Natural killer cell (primary cell): ENCODE results near the gene STXBP6. TPM values are rescaled to one million over a fixed set of nuclear protein-coding genes. Genes with fewer than 3 reads are reported as not detected.

Experiments
- ATAC-seq, 3 donors: fragments of 150-1000 bp in 2 of 3; fragments of 200-7000 bp in 1 of 3; cut with Tn5 transposase; 1 replicate in 1 of 3; 2 replicates in 2 of 3; pipeline ENCODE4 v1.10.0; 2021; ENCODE audit warnings: mild to moderate bottlenecking in 2 of 3, moderate library complexity in 2 of 3
- DNase-seq, 2 donors: peaks; one replicate each; pipeline versions ENCODE4 v3.0.0 to v3.0.0-alpha.2; 2013 to 2021; ENCODE audit warnings: mixed read lengths in 1 of 2
- H3K27ac ChIP-seq: one replicate; pipeline ENCODE4 v1.5.1; 2013; ENCODE audit warnings: mild to moderate bottlenecking, low read length
- H3K27me3 ChIP-seq: one replicate; pipeline ENCODE4 v1.6.1; 2013; ENCODE audit warnings: low read length; ENCODE audit not compliant: control insufficient read depth, insufficient read depth
- H3K36me3 ChIP-seq: one replicate; pipeline ENCODE4 v1.6.1; 2013; ENCODE audit warnings: low read length; ENCODE audit not compliant: control insufficient read depth, insufficient read depth
- H3K4me1 ChIP-seq: one replicate; pipeline ENCODE4 v1.6.1; 2013; ENCODE audit warnings: low read length; ENCODE audit not compliant: control insufficient read depth, insufficient read depth
- H3K4me3 ChIP-seq: one replicate; pipeline ENCODE4 v1.5.1; 2013; ENCODE audit warnings: low read length
- H3K9me3 ChIP-seq: one replicate; pipeline ENCODE4 v1.6.1; 2013; ENCODE audit warnings: low read length; ENCODE audit not compliant: control insufficient read depth, insufficient read depth
- H3K27ac Mint-ChIP-seq, 2 donors: one replicate each; pipeline ENCODE4 v1.8.0; 2022; ENCODE audit warnings: mild to moderate bottlenecking in 2 of 2, mixed read lengths in 2 of 2, moderate library complexity in 1 of 2
- H3K27me3 Mint-ChIP-seq, 2 donors: one replicate each; pipeline ENCODE4 v1.8.0; 2022; ENCODE audit warnings: low read depth in 2 of 2, mixed read lengths in 2 of 2
- H3K36me3 Mint-ChIP-seq: one replicate; pipeline ENCODE4 v1.8.0; 2022; ENCODE audit warnings: mixed read lengths
- H3K4me1 Mint-ChIP-seq, 2 donors: one replicate each; pipeline ENCODE4 v1.8.0; 2022; ENCODE audit warnings: mixed read lengths in 2 of 2
- H3K4me3 Mint-ChIP-seq: one replicate; pipeline ENCODE4 v1.8.0; 2022; ENCODE audit warnings: mild to moderate bottlenecking, moderate library complexity, mixed read lengths
- H3K9me3 Mint-ChIP-seq, 2 donors: one replicate each; pipeline ENCODE4 v1.8.0; 2022; ENCODE audit warnings: mixed read lengths in 2 of 2
- WGBS: methylation state at CpG from one replicate; pipeline ENCODE4 v1.1.7; 2013; ENCODE audit warnings: missing lambda C conversion rate; ENCODE audit not compliant: insufficient coverage; 5-methylcytosine and 5-hydroxymethylcytosine counted together
- intact Hi-C: fragments of 100-400 bp; cut with micrococcal nuclease; formaldehyde crosslinking; loops from one replicate; pipeline ENCODE4 v1.14.2; 2022
- total RNA-seq, 4 donors: library from RNA; stranded (reverse); fragments of 120-200 nt in 1 of 4; gene quantifications; one replicate each; pipeline versions ENCODE4 v1.2.3 to v1.2.4, GENCODE V29; 2013 to 2022
- TF ChIP-seq, protein P1 (sequence below): fragments of 200-600 bp; IDR thresholded peaks from one replicate; pipeline ENCODE4 v1.8.0; 2022; ENCODE audit warnings: antibody characterized with exemption

The STXBP6 gene
- total RNA-seq, 3 donors from 2014 or later (not counting 1 experiment from before 2014, with no cell fraction given): 0.20 TPM; not detected in 2

DNA sequence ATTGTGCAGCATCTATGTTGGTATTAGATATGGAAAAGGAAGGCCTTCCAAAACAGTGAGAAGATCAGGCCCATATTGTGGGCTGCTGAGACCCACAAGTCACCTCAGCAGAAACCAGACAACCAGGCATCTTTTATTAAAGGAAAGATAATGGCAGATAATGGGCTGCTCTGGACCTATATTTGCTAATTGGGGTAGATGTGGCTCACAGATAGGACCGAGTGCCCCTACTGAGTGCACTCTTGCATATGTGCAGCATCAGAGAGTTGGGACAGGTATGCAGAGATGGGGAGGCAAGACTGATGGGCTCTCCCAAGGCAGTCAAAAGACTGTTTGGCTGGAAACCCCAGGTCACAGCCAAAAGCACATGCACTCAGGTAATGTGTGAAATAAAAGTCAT, 266.2 kb downstream of the STXBP6 start:
- DNase-seq (no peak), ATAC-seq (no peak)
- intact Hi-C loops: no loop called here
- no peaks in the 10 kb centered on the region for H3K9me3 ChIP-seq
- H3K4me3 ChIP-seq: no peak overlapping the region
- Mint-ChIP-seq H3K4me1 (no peaks in the 10 kb centered on the region), H3K27ac (no peak overlapping the region), H3K9me3 (no peaks in the 10 kb centered on the region), H3K27me3 (peaks cover 0 to 7% of the 10 kb centered on the region in 2 donors), H3K4me3 (no peak overlapping the region), H3K36me3 (no peaks in the 10 kb centered on the region)
- H3K27me3 ChIP-seq: no peaks in the 10 kb centered on the region
- no peaks in the 10 kb centered on the region for H3K4me1 ChIP-seq
- WGBS: 81% methylated on average over 1 of the region's 1 CpG
- H3K36me3 ChIP-seq: no peaks in the 10 kb centered on the region
- TF ChIP-seq, protein P1, sequence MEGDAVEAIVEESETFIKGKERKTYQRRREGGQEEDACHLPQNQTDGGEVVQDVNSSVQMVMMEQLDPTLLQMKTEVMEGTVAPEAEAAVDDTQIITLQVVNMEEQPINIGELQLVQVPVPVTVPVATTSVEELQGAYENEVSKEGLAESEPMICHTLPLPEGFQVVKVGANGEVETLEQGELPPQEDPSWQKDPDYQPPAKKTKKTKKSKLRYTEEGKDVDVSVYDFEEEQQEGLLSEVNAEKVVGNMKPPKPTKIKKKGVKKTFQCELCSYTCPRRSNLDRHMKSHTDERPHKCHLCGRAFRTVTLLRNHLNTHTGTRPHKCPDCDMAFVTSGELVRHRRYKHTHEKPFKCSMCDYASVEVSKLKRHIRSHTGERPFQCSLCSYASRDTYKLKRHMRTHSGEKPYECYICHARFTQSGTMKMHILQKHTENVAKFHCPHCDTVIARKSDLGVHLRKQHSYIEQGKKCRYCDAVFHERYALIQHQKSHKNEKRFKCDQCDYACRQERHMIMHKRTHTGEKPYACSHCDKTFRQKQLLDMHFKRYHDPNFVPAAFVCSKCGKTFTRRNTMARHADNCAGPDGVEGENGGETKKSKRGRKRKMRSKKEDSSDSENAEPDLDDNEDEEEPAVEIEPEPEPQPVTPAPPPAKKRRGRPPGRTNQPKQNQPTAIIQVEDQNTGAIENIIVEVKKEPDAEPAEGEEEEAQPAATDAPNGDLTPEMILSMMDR: no peak
- H3K27ac ChIP-seq: no peak overlapping the region

DNA sequence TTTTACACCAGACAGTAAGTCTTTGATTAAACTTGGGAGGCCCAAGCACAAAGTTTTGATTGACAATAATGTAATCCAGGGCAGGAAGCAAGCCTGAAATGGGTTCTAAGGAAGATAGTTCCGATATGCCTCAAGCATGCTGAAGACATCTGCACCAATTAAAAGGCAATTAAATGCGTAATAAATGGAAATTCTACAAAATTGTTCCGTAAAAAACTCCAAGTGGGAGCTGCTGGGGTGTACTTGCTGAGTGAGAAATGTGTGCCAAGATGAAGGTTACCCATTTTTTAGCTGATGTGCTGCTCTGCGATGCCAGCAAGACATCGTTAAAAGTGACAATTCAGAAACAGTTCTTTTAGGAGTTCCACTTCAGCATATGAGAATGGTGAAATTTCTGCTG, 269.7 kb downstream of the STXBP6 start:
- H3K4me1 ChIP-seq: no peaks in the 10 kb centered on the region
- Mint-ChIP-seq H3K36me3 (no peaks in the 10 kb centered on the region), H3K27ac (no peak overlapping the region), H3K27me3 (peaks cover 0 to 3% of the 10 kb centered on the region in 2 donors), H3K9me3 (no peaks in the 10 kb centered on the region), H3K4me3 (no peak overlapping the region), H3K4me1 (no peaks in the 10 kb centered on the region)
- H3K36me3 ChIP-seq: no peaks in the 10 kb centered on the region
- intact Hi-C loops: no loop called here
- H3K27me3 ChIP-seq: no peaks in the 10 kb centered on the region
- 97% methylated on average over 5 of the region's 5 CpGs for WGBS
- TF ChIP-seq, protein P1: no peak
- DNase-seq: no peak
- no peak for ATAC-seq
- H3K4me3 ChIP-seq: no peak overlapping the region
- no peak overlapping the region for H3K27ac ChIP-seq
- H3K9me3 ChIP-seq: no peaks in the 10 kb centered on the region

DNA sequence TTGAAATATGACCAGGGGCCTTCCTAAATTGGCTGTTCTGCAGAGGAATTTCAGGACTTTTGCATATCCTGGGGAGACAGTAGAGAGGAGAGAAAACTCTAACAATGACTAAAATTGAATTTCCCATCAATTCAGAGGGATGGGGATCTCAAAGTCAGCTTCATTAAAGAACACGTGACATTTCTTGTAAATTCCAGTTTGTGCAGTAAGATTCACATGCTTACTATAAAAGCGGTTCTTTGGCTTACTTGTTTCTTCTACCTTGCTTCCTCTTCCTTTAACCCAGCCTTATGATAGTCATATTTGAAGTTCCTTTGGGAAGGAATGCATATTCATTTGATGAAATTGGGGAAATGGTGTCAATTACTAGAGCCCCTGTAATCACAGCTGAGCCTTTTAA, 272.3 kb downstream of the STXBP6 start:
- H3K4me3 ChIP-seq: no peak overlapping the region
- no peaks in the 10 kb centered on the region for H3K27me3 ChIP-seq
- H3K27ac ChIP-seq: no peak overlapping the region
- intact Hi-C loops: no loop called here
- 100% methylated on average over 1 of the region's 2 CpGs for WGBS
- no peak for ATAC-seq
- H3K27me3 Mint-ChIP-seq: peaks cover 0 to 7% of the 10 kb centered on the region in 2 donors
- no peaks in the 10 kb centered on the region for H3K36me3 ChIP-seq
- no peak overlapping the region for H3K27ac Mint-ChIP-seq
- TF ChIP-seq, protein P1: no peak
- peaks cover 0 to 6% of the 10 kb centered on the region in 2 donors for H3K4me1 Mint-ChIP-seq
- H3K36me3 Mint-ChIP-seq: no peaks in the 10 kb centered on the region
- H3K9me3 ChIP-seq: no peaks in the 10 kb centered on the region
- H3K4me1 ChIP-seq: no peaks in the 10 kb centered on the region
- H3K9me3 Mint-ChIP-seq: no peaks in the 10 kb centered on the region
- DNase-seq: no peak
- H3K4me3 Mint-ChIP-seq: no peak overlapping the region

DNA sequence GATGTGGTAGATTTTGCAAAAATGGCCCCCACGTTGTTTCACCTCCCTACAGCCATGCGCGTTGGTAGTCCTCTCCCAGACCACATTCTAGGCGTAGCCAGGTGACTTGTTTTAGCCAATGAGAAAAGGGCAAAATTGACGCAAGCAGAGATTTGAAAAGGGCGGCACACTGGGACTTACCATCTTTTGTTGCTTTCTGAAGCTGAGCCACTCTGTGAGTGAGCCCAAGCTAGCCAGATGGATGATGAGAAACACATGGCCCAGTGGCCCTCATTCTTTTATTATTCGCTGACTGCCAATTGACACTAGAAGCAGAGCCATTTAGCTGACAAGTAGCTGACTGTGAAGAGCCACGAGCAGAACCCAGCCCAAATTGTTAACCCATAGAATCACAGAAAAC, 274.0 kb downstream of the STXBP6 start:
- no peak overlapping the region for H3K4me3 ChIP-seq
- ATAC-seq: no peak
- no peaks in the 10 kb centered on the region for H3K4me1 ChIP-seq
- no peaks in the 10 kb centered on the region for H3K36me3 ChIP-seq
- Mint-ChIP-seq H3K9me3 (no peaks in the 10 kb centered on the region), H3K27me3 (peaks cover 0 to 11% of the 10 kb centered on the region in 2 donors), H3K4me1 (peaks cover 0 to 6% of the 10 kb centered on the region in 2 donors), H3K4me3 (no peak overlapping the region), H3K27ac (no peak overlapping the region), H3K36me3 (no peaks in the 10 kb centered on the region)
- intact Hi-C loops: no loop called here
- H3K9me3 ChIP-seq: no peaks in the 10 kb centered on the region
- TF ChIP-seq, protein P1: no peak
- H3K27ac ChIP-seq: no peak overlapping the region
- no peaks in the 10 kb centered on the region for H3K27me3 ChIP-seq
- 92% methylated on average over 8 of the region's 8 CpGs for WGBS
- DNase-seq: no peak
